Smooth muscle cell of trachea (primary cell): ENCODE data around the gene MAEL. TPM values are rescaled to one million over a fixed set of nuclear protein-coding genes. Genes with fewer than 3 reads are reported as not detected.

Source experiments
- total RNA-seq: library from RNA; depleted of rRNA; stranded (reverse); fragments of >200 nt; gene quantifications from 2 replicates; pipeline ENCODE4 v1.2.1, GENCODE V29; 2014

Gene MAEL
- total RNA-seq: not detected in 2 replicates

DNA sequence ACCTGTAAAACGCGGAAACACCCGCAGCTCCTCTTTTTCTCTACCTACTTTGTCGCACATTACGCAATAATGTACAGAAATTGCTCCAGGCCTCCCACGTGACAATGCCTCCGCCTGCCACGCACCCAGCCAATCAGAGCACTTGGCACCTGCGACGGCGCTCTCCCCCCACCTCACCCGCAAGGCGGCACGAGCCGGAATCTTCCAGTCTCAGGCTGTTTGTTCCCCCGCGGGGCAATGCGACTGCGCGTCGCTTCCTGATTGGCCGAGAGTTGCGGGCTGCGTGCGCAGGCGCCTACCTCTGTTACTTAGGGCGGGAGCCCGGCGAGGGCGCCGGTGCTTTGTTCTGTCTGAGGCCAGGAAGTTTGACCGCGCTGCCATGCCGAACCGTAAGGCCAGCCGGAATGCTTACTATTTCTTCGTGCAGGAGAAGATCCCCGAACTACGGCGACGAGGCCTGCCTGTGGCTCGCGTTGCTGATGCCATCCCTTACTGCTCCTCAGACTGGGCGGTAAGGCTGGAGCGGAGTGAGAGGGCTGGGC is at the start of gene MAEL:
MAEL (plus strand) TSS at position 307 of the 542 bp plus-strand sequence; CDS start at position 380, 73 bp downstream.

DNA sequence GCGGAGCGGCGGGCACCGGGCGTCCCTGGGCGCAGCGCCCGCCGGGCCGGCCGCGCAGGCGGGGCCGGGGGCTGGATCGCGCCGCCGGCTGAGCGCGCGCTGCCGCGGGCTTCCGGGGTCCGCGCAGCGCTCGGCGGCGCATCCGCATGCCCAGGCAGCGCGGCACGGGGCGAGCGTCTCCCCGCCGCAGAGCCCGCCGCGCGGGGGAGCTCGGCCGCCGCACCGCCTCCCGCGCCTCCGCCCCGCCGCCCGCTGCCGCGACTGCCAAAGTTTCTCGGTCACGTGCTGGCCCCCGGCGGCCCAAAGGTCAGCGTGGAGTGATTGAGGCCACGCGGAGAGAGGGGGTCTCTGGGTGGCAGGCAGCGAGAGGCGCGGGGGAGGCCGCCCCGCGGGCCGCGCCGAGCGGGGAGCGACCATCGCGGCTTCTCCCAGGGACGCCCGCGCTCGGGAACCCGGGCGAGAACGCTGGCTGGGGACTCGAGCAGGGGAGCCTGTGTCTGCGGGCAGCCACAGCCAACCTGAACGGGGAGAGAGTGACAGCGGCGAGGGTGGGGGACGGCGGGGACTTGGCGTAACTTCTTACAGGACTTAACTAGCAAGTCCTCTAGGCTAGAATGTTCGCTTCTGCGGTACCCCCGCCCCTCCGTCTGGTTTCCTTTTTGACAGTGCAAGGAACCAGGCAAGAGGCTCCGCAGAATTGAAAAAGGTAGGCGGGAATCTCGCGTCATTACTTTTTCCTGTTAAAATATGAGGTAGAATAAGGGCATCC is 13.5 kb upstream of the MAEL start, which contains the start of gene ILDR2:
ILDR2 (minus strand) TSS at position 180 of the 769 bp plus-strand sequence. CDS start 272 bp downstream, outside the sequence.

Other genes with a start within 250 kb of the MAEL start
- 19.5 and 23.8 TPM in 2 replicates for gene POGK, start 149.8 kb upstream of the MAEL start, total RNA-seq
- 10.6 and 11.5 TPM in 2 replicates for gene TADA1, start 113.0 kb upstream of the MAEL start, total RNA-seq
- under 0.01 and 0.17 TPM in 2 replicates for gene ILDR2, start 13.7 kb upstream of the MAEL start, total RNA-seq
- not detected in 2 replicates for gene GPA33, start 101.1 kb downstream of the MAEL start, total RNA-seq
- gene STYXL2, start 104.8 kb downstream of the MAEL start, total RNA-seq: not detected in 2 replicates
- 2.5 and 4.4 TPM in 2 replicates for gene POU2F1, start 231.6 kb downstream of the MAEL start, total RNA-seq